Head of caudate nucleus (tissue), 42 donors: ENCODE measurements around the gene GRID1.
"Not testable (repeated sequence)": the region's sequence is repeated elsewhere in the genome, so short reads cannot be mapped to it uniquely, and the experiment has no call there.

Source experiments
- DNase-seq, 42 donors: peaks; one replicate each; pipeline versions ENCODE4 v3.0.0 to v3.0.0-alpha.2; 2020 to 2021; ENCODE audit warnings: mixed read lengths in 7 of 42
- intact Hi-C: fragments of 100-400 bp; cut with DNase I; formaldehyde crosslinking; loops from one replicate; pipeline ENCODE4 v1.15.0; 2022

Gene GRID1

GRCh38 chr10:85873063-85873462, 493.5 kb downstream of the GRID1 start:
- no peak for DNase-seq
- intact Hi-C loops = no loop called here

GRCh38 chr10:85868627-85869499, 497.7 kb downstream of the GRID1 start:
- no peak for DNase-seq
- intact Hi-C loops = no loop called here

GRCh38 chr10:85864868-85865526, 501.6 kb downstream of the GRID1 start:
- intact Hi-C loops = no loop called here
- DNase-seq = no peak

- intact Hi-C loops = no loop called here
- peak in 1 of 42 donors; percentile 32 for DNase-seq
Measured at GRCh38 chr10:85864173-85864549, 502.4 kb downstream of the GRID1 start.

- DNase-seq = no peak
- intact Hi-C loops = no loop called here
Measured at GRCh38 chr10:85863301-85864172, 503.1 kb downstream of the GRID1 start.

GRCh38 chr10:85862771-85863170, 503.8 kb downstream of the GRID1 start:
- intact Hi-C loops = no loop called here
- no peak for DNase-seq

GRCh38 chr10:85861513-85862197, 504.9 kb downstream of the GRID1 start:
- intact Hi-C loops = no loop called here
- DNase-seq = no peak

GRCh38 chr10:85859859-85860258, 506.7 kb downstream of the GRID1 start:
- intact Hi-C loops = no loop called here
- DNase-seq = no peak

GRCh38 chr10:85858776-85859515, 507.6 kb downstream of the GRID1 start:
- no peak for DNase-seq
- intact Hi-C loops = no loop called here

- intact Hi-C loops = no loop called here
- DNase-seq = no peak
Measured at GRCh38 chr10:85857791-85858190, 508.8 kb downstream of the GRID1 start.

GRCh38 chr10:85857305-85857704, 509.3 kb downstream of the GRID1 start:
- no peak for DNase-seq
- intact Hi-C loops = no loop called here

- no peak for DNase-seq
- intact Hi-C loops = no loop called here
Measured at GRCh38 chr10:85851934-85852333, 514.7 kb downstream of the GRID1 start.

GRCh38 chr10:85851325-85851724, 515.3 kb downstream of the GRID1 start:
- intact Hi-C loops = no loop called here
- peak in 2 of 42 donors; percentile 42 to 52 for DNase-seq

GRCh38 chr10:85850736-85851135, 515.9 kb downstream of the GRID1 start:
- DNase-seq = peak in 1 of 42 donors; percentile 16
- intact Hi-C loops = no loop called here

GRCh38 chr10:85849315-85849714, 517.3 kb downstream of the GRID1 start:
- intact Hi-C loops = no loop called here
- peak in 14 of 42 donors; percentile 9 to 62 (median 27) for DNase-seq

GRCh38 chr10:85848756-85849155, 517.8 kb downstream of the GRID1 start:
- intact Hi-C loops = no loop called here
- DNase-seq = peak in 1 of 42 donors; percentile 34

GRCh38 chr10:85847085-85847484, 519.5 kb downstream of the GRID1 start:
- intact Hi-C loops = no loop called here
- no peak for DNase-seq

GRCh38 chr10:85838660-85839059, 527.9 kb downstream of the GRID1 start:
- DNase-seq, intact Hi-C loops: not testable (repeated sequence)
